ENCODE measurements around the gene HBA1.

DNA sequence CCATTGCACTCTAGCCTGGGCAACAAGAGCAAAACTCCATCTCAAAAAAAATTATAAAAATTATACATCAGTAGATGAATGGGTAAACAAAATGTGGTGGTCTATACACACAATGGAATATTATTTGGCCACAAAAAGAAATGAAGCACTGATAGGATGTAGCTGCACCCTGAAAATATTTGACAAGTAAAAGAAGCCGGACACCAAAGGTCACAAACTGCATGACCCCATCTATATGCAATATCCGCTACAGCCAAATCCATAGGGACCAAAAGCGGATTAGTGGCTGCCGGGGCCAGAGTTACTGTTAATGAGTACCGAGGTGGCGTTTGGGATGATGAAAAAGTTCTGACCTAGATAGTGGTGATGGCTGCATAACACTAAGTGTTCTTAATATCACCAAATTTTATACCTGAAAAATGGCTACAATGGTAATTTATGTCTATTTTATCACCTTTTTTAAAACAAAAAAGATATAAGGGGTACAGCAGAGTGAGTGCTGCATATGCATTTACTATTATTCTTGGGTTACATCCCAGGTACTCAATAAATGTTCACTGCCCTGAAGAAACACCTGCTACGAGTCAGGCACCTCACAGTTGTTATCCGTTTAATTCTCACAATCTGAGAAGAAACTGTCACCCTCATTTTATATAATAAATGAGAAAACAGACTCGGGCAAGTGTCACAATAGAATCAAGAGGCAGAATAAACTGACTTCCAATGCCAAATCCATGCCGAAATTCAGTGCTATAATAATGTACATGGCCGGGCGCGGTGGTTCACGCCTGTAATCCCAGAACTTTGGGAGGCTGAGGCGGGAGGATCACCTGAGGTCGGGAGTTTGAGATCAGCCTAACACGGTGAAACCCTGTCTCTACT lies 3.0 kb downstream of the HBA1 start:
- TF ChIP-seq POLR2A (IDR thresholded peaks at IDR 0.05), result no peak
- TF ChIP-seq, protein P1, sequence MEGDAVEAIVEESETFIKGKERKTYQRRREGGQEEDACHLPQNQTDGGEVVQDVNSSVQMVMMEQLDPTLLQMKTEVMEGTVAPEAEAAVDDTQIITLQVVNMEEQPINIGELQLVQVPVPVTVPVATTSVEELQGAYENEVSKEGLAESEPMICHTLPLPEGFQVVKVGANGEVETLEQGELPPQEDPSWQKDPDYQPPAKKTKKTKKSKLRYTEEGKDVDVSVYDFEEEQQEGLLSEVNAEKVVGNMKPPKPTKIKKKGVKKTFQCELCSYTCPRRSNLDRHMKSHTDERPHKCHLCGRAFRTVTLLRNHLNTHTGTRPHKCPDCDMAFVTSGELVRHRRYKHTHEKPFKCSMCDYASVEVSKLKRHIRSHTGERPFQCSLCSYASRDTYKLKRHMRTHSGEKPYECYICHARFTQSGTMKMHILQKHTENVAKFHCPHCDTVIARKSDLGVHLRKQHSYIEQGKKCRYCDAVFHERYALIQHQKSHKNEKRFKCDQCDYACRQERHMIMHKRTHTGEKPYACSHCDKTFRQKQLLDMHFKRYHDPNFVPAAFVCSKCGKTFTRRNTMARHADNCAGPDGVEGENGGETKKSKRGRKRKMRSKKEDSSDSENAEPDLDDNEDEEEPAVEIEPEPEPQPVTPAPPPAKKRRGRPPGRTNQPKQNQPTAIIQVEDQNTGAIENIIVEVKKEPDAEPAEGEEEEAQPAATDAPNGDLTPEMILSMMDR (IDR thresholded peaks at IDR 0.05), result no peak

Data from Peyer's patch (tissue), 4 donors.